Vagina (tissue), 2 donors: ENCODE data around the gene MARCHF9.

ENCODE experiments used
- POLR2A ChIP-seq, 2 donors: fragments of 450-650 bp; IDR thresholded peaks; one replicate each; pipeline ENCODE4 v1.6.1; 2017; ENCODE audit warnings: antibody characterized with exemption in 2 of 2, mild to moderate bottlenecking in 2 of 2, moderate library complexity in 2 of 2
- POLR2AphosphoS5 ChIP-seq, 2 donors: sonication (generic); formaldehyde crosslinking; IDR thresholded peaks; one replicate each; pipeline ENCODE4 v1.9.0; 2017; ENCODE audit warnings: antibody characterized with exemption in 2 of 2, mild to moderate bottlenecking in 2 of 2, low read depth in 1 of 2; ENCODE audit not compliant: insufficient read depth in 1 of 2
- TF ChIP-seq, protein P1 (sequence below), 3 experiments: fragments of 450-650 bp in 2 of 3; fragments of 200-600 bp in 1 of 3; sonication (generic) in 1 of 3; IDR thresholded peaks; one replicate each; pipeline ENCODE4 v1.5.1; 2017 to 2019; ENCODE audit warnings: antibody characterized with exemption in 3 of 3, mild to moderate bottlenecking in 2 of 3, moderate library complexity in 2 of 3

DNA sequence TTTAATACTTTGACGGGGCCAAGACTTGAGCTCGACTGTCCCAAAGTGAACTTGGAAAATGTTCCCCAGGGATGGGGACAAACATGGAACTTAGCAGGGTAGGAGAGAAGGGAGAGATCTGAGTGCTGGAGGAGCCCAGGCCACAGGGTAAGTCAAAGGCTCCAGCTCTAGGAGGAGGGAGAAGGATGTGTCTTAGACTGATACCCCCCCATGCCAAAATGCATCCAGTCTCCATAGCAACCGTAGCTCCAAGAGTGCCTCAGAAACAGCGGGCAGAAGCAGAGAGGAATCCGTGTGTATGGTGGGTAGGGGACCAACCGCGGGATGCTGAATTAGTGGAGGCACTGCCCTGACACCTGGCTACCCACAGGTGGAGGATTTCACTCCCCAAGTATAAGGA is 15.5 kb upstream of the MARCHF9 start:
- TF ChIP-seq, protein P1, sequence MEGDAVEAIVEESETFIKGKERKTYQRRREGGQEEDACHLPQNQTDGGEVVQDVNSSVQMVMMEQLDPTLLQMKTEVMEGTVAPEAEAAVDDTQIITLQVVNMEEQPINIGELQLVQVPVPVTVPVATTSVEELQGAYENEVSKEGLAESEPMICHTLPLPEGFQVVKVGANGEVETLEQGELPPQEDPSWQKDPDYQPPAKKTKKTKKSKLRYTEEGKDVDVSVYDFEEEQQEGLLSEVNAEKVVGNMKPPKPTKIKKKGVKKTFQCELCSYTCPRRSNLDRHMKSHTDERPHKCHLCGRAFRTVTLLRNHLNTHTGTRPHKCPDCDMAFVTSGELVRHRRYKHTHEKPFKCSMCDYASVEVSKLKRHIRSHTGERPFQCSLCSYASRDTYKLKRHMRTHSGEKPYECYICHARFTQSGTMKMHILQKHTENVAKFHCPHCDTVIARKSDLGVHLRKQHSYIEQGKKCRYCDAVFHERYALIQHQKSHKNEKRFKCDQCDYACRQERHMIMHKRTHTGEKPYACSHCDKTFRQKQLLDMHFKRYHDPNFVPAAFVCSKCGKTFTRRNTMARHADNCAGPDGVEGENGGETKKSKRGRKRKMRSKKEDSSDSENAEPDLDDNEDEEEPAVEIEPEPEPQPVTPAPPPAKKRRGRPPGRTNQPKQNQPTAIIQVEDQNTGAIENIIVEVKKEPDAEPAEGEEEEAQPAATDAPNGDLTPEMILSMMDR (IDR thresholded peaks at IDR 0.05) = no peak
- TF ChIP-seq POLR2A (IDR thresholded peaks at IDR 0.05) (no peak), POLR2AphosphoS5 (IDR thresholded peaks at IDR 0.05; ENCODE audit: insufficient read depth in 1 of 2, low read depth in 1 of 2) (no peak)
